ENCODE measurements around the gene MEMO1.

DNA sequence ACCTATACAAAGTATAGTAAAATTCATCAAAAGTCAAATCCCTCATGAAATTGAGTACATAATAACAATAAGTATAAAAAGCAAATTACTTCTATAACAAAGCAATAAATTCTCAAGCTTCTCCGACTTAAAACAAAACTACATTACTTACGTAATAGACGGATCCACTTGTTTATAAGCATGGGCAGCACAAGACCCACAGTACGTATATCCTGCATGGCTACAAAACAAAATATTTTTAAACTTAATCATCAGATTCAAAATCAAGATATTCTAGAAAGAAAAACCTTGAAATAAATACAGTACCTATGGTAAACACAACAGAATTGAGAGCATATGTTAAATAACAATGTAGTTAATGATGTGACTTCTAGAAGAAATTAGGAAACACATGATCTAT lies 78.9 kb downstream of the MEMO1 start:
- no peak for TF ChIP-seq POLR2A (IDR thresholded peaks at IDR 0.05; ENCODE audit: low read depth, low read length)
- TF ChIP-seq, protein P1, sequence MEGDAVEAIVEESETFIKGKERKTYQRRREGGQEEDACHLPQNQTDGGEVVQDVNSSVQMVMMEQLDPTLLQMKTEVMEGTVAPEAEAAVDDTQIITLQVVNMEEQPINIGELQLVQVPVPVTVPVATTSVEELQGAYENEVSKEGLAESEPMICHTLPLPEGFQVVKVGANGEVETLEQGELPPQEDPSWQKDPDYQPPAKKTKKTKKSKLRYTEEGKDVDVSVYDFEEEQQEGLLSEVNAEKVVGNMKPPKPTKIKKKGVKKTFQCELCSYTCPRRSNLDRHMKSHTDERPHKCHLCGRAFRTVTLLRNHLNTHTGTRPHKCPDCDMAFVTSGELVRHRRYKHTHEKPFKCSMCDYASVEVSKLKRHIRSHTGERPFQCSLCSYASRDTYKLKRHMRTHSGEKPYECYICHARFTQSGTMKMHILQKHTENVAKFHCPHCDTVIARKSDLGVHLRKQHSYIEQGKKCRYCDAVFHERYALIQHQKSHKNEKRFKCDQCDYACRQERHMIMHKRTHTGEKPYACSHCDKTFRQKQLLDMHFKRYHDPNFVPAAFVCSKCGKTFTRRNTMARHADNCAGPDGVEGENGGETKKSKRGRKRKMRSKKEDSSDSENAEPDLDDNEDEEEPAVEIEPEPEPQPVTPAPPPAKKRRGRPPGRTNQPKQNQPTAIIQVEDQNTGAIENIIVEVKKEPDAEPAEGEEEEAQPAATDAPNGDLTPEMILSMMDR (IDR thresholded peaks at IDR 0.05; ENCODE audit: extremely low read depth in 1 of 2, insufficient read depth in 1 of 2, low read depth in 1 of 2, low read length in 2 of 2), result no peak
- TF ChIP-seq EZH2 (IDR thresholded peaks at IDR 0.05; ENCODE audit: borderline replicate concordance, low read depth, low read length, severe bottlenecking), result no peak
- no peak for TF ChIP-seq MYC (IDR thresholded peaks at IDR 0.05; ENCODE audit: low read depth, low read length)
- TF ChIP-seq JUN (IDR thresholded peaks at IDR 0.05; ENCODE audit: borderline replicate concordance, insufficient read depth, insufficient read length, low read depth), result no peak

Data from endothelial cell of umbilical vein (primary cell).